GM12872 (cell line): ENCODE measurements around the gene FBN1.

Source experiments
- TF ChIP-seq, protein P1 (sequence below): IDR thresholded peaks from 3 replicates; pipeline ENCODE4 v1.5.1; 2011; ENCODE audit warnings: low read depth, mild to moderate bottlenecking, low read length, moderate library complexity; ENCODE audit not compliant: insufficient read depth

FBN1 gene

DNA sequence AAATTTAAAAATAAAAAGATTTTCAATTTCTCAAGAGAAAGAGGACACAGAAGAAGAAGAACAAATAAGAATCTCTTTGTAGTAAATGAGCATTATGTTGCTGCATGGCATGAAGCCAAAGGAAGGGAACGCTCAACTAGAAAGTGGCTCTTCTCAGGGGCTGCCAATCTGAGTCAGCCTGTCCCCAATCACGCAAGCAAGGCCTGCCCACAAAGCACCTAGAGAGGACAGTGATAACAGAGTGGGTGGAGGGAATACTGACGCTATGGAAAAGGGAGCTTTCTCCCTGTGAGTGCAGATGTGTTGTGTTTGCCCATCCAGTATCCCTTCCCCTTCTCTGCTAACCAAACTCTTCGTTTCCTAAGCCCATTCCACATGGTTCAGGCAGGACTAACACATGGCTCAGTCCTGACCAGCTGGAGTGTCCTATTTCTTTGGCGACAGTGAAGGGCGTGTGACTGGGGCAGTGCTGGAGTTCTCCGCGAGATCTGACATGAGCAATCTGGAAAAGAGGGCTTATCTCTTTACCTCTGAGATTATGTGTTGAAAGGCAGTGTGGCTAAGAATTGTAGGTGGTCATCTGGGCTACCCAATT is 14.2 kb downstream of the FBN1 start:
- TF ChIP-seq, protein P1, sequence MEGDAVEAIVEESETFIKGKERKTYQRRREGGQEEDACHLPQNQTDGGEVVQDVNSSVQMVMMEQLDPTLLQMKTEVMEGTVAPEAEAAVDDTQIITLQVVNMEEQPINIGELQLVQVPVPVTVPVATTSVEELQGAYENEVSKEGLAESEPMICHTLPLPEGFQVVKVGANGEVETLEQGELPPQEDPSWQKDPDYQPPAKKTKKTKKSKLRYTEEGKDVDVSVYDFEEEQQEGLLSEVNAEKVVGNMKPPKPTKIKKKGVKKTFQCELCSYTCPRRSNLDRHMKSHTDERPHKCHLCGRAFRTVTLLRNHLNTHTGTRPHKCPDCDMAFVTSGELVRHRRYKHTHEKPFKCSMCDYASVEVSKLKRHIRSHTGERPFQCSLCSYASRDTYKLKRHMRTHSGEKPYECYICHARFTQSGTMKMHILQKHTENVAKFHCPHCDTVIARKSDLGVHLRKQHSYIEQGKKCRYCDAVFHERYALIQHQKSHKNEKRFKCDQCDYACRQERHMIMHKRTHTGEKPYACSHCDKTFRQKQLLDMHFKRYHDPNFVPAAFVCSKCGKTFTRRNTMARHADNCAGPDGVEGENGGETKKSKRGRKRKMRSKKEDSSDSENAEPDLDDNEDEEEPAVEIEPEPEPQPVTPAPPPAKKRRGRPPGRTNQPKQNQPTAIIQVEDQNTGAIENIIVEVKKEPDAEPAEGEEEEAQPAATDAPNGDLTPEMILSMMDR: no peak

DNA sequence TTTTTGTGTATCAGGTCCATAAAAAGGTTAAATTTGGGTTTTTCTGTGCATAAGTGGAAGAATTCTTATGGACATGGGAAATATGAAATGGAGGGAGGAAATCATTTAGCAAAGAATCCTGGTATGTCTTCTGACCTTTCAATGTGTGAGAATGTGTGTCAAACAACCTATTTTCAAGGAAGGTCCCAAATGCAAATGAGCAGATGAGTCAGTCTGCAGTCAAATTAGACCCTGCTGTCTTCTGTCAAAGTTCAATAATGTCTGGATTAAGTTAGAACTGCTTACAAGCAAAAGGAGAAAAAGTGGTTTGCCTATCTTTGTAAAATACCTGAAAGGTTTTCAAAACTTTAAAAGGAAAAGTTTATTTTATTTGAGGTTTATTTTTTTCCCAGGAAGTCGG is 15.3 kb downstream of the FBN1 start:
- TF ChIP-seq, protein P1: no peak

DNA sequence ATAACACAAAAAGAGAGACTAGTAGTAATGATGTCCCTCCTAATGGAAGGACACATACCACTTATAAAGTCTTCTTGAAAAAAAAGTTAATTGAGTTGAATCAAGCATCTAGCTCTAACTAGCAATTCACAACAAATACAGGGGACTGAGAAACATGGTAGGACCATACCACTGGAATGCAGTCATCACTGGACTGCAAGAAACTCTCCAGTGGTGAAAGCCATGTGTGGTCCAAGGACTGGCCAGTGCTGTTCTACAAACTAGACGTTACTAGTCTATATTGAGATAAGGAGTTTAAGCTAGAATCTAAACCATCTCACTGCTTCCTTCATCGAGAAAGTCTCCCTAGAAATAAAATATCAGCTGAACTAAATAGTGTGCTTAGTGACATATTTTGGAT is 16.7 kb downstream of the FBN1 start:
- TF ChIP-seq, protein P1: no peak

DNA sequence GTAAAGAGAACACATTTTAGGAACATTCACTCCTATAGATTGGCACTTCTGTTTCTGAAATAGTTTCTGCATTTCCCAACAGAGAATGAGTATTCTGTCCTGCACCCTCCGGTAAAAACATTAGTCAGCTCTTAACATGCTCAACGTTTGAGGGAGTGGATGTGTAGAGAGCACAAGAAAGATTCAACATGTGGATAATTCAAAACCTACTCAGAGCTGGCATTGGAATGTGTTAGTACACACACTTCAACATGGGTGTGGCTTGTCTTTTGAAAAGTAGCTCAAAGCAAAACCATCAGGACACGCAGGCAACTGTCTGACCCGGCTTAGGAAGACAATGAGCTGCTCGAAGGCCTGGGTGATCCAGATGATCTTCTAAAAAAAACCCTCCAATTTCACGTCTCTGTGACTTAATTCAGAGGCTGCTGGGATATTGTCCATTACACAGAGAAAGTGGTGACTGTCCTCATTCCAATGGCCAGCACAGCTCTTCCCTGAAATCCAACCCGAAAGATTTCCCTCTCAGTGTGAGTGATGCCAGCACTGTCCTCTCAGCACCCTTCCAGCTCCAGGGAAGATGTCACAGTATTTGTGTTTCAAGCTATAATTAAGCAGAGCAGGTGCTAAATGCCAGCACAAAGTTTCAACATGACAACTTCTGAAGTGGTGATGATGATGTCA is 18.1 kb downstream of the FBN1 start:
- TF ChIP-seq, protein P1: no peak

DNA sequence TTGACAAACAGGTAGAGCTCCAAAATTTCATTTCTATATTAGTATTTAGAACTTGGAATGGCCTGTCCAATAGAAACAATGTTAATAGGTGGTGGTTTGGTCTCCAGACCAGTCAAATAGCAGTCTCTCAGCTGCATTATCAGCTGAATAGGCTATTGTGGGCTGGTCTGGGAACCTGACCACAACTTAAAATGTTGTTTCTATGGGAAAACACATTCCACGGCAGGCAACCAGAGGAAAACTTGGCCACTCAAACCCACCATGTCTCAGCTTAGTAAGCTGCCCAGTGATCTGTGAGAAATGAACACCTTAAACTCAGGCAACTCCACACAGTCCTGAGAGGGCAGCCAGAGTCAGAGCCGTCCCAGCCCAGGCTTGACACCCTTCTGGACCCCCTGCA is 20.4 kb downstream of the FBN1 start:
- TF ChIP-seq, protein P1: no peak

DNA sequence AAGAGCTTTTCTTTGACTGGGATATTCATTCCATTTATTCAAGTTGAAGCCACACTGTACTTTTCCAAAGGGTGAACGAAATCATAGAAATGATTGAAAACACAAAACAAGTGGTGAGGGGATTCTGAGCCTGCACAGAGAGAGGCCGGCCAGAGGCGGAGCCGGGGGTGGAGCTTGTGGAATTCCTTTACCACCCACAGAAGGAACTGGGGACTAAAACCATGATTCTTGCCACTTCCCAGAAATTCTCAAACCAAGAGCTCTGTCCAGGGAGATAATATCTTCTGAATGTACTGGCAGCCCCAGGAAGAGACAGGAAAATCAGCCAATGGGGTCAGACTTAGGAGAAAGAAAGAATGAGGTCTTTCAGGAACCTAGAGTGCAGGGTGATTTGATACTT is 20.8 kb downstream of the FBN1 start:
- TF ChIP-seq, protein P1: no peak

DNA sequence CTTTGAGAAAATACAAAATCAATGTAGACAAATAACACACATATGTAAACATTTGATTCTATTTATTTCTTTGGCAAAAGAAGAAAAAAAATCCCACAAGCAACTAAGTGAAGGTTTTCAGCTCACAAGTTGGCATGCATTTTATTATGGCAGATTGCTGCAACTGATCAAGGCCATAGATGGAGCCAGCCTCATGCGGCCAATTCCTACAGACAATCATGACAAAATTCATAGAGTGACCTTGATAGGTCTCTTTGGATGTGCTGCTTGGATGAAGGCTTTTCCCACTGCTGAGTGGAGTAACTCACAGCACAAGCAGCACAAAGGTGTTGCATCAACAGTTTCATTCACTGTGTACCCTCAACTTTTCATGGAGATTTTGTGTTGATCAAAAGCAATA is 22.1 kb downstream of the FBN1 start:
- TF ChIP-seq, protein P1: no peak
